Smooth muscle cell (in vitro differentiated cells): ENCODE results near the gene TMEM167A. TPM values are rescaled to one million over a fixed set of nuclear protein-coding genes. Genes with fewer than 3 reads are reported as not detected.

ENCODE experiments used
- DNase-seq: peaks from one replicate; lab custom pipeline; 2025; ENCODE audit not compliant: unreplicated experiment; lab: John Stamatoyannopoulos, UW
- H2AFZ ChIP-seq: fragments of 200-600 bp; sonication (generic); 2 replicates; pipeline ENCODE4 v1.6.0; 2016; ENCODE audit warnings: antibody characterized with exemption, low read depth, mild to moderate bottlenecking
- H3F3A ChIP-seq: fragments of 200-600 bp; sonication (generic); 2 replicates; pipeline ENCODE4 v1.6.0; 2017; ENCODE audit warnings: antibody characterized with exemption, low read depth
- H3K27ac ChIP-seq: fragments of 200-600 bp; sonication (generic); 2 replicates; pipeline ENCODE4 v1.5.1; 2016; ENCODE audit warnings: low read depth, mild to moderate bottlenecking
- H3K27me3 ChIP-seq: fragments of 200-600 bp; sonication (generic); 2 replicates; pipeline ENCODE4 v1.6.1; 2016; ENCODE audit warnings: low read depth, mild to moderate bottlenecking
- H3K36me3 ChIP-seq: fragments of 200-600 bp; sonication (generic); 2 replicates; pipeline ENCODE4 v1.5.1; 2016; ENCODE audit warnings: low read depth
- H3K4me1 ChIP-seq: fragments of 200-600 bp; sonication (generic); 2 replicates; pipeline ENCODE4 v1.5.1; 2016; ENCODE audit warnings: low read depth
- H3K4me2 ChIP-seq: fragments of 200-600 bp; sonication (generic); 2 replicates; pipeline ENCODE4 v1.6.0; 2016; ENCODE audit warnings: mild to moderate bottlenecking
- H3K4me3 ChIP-seq: fragments of 200-600 bp; sonication (generic); 2 replicates; pipeline ENCODE4 v1.5.1; 2016; ENCODE audit warnings: mild to moderate bottlenecking
- H3K79me2 ChIP-seq: fragments of 200-600 bp; sonication (generic); 2 replicates; pipeline ENCODE4 v1.6.0; 2016; ENCODE audit warnings: low read depth, mild to moderate bottlenecking
- H3K9ac ChIP-seq: fragments of 200-600 bp; sonication (generic); 2 replicates; pipeline ENCODE4 v1.6.0; 2016; ENCODE audit warnings: low read depth
- H3K9me3 ChIP-seq: fragments of 200-600 bp; sonication (generic); replicated peaks from 2 replicates; pipeline ENCODE4 v1.5.1; 2016; ENCODE audit warnings: low read depth
- H4K20me1 ChIP-seq: fragments of 200-600 bp; sonication (generic); 2 replicates; pipeline ENCODE4 v1.6.0; 2016; ENCODE audit warnings: low read depth
- CTCF ChIP-seq: fragments of 200-600 bp; sonication (generic); IDR thresholded peaks from 2 replicates; pipeline ENCODE4 v1.5.1; 2017; ENCODE audit warnings: borderline replicate concordance, mild to moderate bottlenecking, antibody characterized with exemption; ENCODE audit not compliant: insufficient read depth, poor library complexity, severe bottlenecking
- WGBS: methylation state at CpG from one replicate; pipeline ENCODE4 v1.1.7; 2016; ENCODE audit warnings: low lambda C conversion rate; 5-methylcytosine and 5-hydroxymethylcytosine counted together
- polyA plus RNA-seq: library from polyadenylated mRNA; unstranded; fragments of >200 nt; fragmentation: Nextera tagmentation; extraction: Ambion mirVana; gene quantifications from 2 replicates; pipeline ENCODE4 v1.2.1, GENCODE V29; 2016
- total RNA-seq: library from RNA; depleted of rRNA; stranded (reverse); fragments of >200 nt; gene quantifications from 2 replicates; pipeline ENCODE4 v1.2.3, GENCODE V29; 2014

Gene TMEM167A
- total RNA-seq (236 and 262 TPM in 2 replicates), polyA plus RNA-seq (195 and 248 TPM in 2 replicates)

- Histone ChIP-seq H3K27ac (peak within 1 kb of the TSS; percentile 90), H2AFZ (peak within 1 kb of the TSS; percentile 97), H3K9me3 (no peaks in the 10 kb centered on the region), H3K4me2 (peak within 1 kb of the TSS; percentile 90), H3K9ac (peak within 1 kb of the TSS; percentile 87), H4K20me1 (peaks cover 31% of the 10 kb centered on the region), H3K36me3 (no peaks in the 10 kb centered on the region), H3K79me2 (peaks cover 77% of the 10 kb centered on the region), H3F3A (no peaks in the 10 kb centered on the region), H3K4me1 (peaks cover 20% of the 10 kb centered on the region), H3K4me3 (peak within 1 kb of the TSS; percentile 87), H3K27me3 (no peaks in the 10 kb centered on the region)
- no peak for TF ChIP-seq CTCF
- peak; percentile 68 for DNase-seq
- WGBS: under 1% methylated on average over 44 of the region's 44 CpGs
Observed at GRCh38 chr5:83076742-83077661, at the start of gene TMEM167A, which contains the start of gene XRCC4. TSS of gene TMEM167A (minus strand) at chr5:83077394. CDS start at chr5:83077323, 71 bp downstream. TSS of gene XRCC4 (plus strand) at chr5:83077547. CDS start at chr5:83104920, 27,373 bp downstream.

- no peak overlapping the region for H3K4me3 ChIP-seq
- peaks cover 6% of the 10 kb centered on the region for H3K36me3 ChIP-seq
- H3K27me3 ChIP-seq: no peaks in the 10 kb centered on the region
- no peak overlapping the region for H3K4me2 ChIP-seq
- H3K79me2 ChIP-seq: peaks cover 6% of the 10 kb centered on the region
- H3F3A ChIP-seq: no peaks in the 10 kb centered on the region
- no peaks in the 10 kb centered on the region for H3K4me1 ChIP-seq
- no peak overlapping the region for H3K27ac ChIP-seq
- H3K9ac ChIP-seq: no peak overlapping the region
- H2AFZ ChIP-seq: no peak overlapping the region
- no peaks in the 10 kb centered on the region for H4K20me1 ChIP-seq
- TF ChIP-seq CTCF: no peak
- WGBS: 92% methylated on average over 2 of the region's 2 CpGs
- no peak for DNase-seq
- H3K9me3 ChIP-seq: no peaks in the 10 kb centered on the region
Observed at GRCh38 chr5:83126501-83126900, 49.3 kb upstream of the TMEM167A start.

GRCh38 chr5:83125560-83125959, 48.4 kb upstream of the TMEM167A start:
- WGBS: 90% methylated on average over 7 of the region's 7 CpGs
- DNase-seq: no peak
- Histone ChIP-seq H2AFZ (no peak overlapping the region), H3K9me3 (no peaks in the 10 kb centered on the region), H3K27me3 (no peaks in the 10 kb centered on the region), H3K27ac (no peak overlapping the region), H3K4me2 (no peak overlapping the region), H4K20me1 (no peaks in the 10 kb centered on the region), H3K36me3 (peaks cover 6% of the 10 kb centered on the region), H3K4me1 (no peaks in the 10 kb centered on the region), H3K4me3 (no peak overlapping the region), H3K9ac (no peak overlapping the region), H3K79me2 (no peaks in the 10 kb centered on the region), H3F3A (no peaks in the 10 kb centered on the region)
- no peak for TF ChIP-seq CTCF
